ENCODE data around the gene TMEM63A.
"Not testable (repeated sequence)": the region's sequence is repeated elsewhere in the genome, so short reads cannot be mapped to it uniquely, and the experiment has no call there.

Gene TMEM63A

DNA sequence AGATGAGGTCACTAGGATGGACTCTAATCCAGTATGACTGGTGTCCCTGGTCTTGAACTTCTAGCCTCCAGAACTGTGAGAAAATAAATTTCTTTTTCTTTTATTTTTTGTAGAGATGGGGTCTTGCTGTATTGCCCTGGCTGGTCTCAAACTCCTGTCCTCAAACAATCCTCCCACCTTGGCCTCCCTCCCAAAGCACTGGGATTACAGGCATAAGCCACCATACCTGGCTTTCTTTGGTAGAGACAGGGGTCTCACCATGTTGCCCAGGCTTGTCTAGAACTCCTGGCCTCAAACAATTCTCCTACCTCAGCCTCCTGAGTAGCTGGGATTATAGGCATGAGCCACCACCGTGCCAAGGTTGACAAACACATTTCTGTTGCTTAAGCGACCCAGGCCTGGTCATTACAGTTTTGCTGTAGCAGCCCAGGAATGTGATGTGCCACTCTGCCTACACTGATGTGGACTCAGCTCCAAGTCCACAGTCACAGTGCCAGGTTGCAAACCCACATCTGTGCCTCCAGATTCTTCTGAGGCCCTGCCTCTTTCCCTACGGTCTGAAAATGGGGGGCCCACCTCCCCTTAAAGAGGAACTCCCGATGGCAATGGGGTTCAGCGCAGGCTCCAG, 25.9 kb upstream of the TMEM63A start:
- no peak for DNase-seq

DNA sequence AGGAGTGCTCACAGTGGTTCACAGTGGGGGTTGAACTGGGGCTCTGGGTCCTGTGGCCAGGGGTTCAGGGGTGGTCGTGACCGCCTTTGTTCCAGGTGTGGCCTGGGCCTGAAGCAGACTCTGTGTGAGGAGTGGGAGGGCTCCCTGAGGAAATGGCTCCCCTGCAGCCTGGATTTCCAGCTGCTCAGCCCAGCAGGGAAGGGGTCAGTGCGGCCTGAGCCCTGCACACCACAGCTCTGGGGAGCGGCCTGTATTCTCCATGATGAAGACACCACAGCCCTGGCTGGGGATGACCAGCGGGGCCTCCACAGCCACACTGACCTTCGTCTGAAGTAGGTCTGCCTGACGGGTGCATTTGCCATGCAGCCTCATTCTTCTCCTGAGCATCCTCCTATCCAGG, 25.2 kb upstream of the TMEM63A start:
- DNase-seq = no peak

DNA sequence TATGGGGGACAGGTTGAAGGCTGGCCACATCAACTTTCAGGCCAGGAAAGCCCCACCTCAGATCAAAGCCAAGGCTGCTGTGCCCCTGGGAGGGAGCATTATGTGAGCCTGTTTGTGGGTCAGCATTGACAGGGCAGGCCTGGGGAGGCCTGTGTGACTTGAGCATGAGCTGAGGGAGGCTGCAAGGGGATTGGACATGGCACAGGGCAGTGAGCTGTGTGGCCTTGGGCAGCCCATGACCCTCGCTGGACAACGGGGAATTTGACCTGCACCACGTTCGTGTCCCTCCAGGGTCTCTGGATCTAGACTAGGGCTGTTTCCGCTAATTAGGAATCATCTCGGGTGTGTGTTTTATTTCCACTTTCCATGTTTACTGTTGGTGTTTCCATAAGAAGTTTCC, 24.3 kb upstream of the TMEM63A start:
- no peak for DNase-seq

DNA sequence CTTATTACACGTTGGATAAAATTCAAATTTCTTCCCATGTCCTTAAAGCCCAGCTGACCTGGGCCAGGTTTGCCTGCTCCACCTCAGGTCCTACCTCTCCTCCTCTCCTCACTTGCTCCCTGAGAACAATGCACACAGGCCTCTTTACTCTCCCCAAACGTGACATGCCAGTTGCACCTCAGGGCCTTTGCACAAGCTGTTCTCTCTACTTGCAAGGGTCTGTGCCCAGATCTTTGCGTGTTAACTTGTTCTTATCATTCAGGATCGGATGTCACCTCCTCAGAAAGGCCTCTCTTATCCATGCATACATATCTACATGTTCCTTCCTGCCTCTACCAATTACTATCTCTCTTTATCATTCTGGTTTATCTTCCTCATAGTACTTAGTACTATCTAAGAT, 21.4 kb upstream of the TMEM63A start:
- DNase-seq = no peak

DNA sequence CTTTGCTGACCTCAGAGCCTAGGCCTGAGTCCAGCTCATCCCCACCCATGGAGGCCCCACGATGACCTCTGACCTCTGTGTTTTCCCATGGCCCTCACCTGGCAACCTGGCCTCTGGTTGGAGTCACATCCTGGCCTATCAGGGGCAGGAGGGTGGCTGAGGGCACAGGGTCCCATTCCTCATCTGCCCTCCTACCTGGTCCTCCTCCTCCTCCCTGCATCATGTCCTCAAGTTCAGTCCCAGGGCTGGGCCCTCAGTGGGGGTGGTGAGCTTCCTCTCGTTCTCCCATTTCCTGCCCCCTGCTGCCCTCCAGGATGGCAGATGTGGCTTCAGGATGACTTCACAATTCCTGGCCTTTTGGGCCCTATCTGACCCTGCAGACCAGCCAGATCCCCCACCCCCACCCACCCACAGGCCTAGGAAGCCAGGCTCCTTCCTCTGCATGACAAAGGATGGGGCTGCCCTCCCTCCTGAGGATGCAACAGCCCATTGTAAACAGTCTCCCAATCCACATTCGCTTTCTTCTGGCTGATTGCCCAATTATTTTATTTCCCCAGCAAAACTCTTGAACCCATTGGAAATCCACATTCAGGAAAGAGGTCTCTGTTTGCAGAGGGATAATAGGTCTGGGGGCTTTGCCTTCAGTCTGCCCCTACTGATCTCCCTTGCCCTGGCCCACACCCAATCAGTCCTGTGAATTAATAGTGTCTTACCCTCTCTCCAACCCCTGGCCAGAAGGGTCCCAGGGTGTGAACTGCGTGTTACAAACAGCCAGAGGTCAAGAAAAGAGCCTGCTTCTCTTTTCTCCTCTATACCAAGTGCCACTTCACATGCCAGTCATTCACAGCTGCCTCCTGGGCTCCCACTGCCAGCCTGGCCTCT, 17.1 kb upstream of the TMEM63A start:
- no peak for DNase-seq

DNA sequence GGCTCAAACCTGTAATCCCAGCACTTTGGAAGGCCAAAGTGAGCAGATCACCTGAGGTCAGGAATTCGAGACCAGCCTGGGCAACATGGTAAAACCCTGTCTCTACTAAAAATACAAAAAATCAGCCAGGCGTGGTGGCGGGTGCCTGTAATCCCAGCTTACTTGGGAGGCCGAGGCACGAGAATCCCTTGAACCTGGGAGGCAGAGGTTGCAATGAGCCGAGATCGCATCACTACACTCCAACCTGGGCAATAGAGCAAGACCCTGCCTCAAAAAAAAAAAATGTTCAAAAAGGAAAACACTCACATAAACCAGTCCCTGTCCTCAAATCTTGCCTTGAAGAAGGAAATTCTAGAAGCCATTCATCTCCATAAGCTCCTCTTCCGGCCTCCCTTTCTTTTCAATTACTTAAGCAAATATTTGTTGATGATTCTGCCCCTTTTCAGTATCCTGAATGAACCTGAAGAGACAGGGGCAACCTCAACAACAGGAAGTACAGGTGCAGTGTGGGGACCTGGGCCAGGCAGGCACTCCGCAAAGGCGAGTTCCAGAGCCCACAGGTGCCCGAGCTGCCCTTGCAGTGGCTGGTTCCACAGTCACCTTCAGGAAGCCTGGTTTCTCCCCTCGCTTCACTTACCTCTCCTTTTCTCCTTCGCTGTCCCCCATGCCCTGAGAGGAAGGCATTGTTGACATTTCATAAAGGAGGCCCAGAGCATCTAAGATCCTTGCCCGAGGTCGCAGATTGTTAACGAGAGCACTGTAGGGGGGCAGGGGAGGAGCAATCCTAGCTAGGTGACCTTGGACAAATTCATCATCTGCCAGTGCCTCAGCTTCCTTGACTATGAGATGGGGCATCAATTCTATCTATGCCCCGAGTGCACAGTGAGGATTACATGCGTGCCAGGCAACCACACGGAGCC, 15.7 kb upstream of the TMEM63A start:
- DNase-seq = peak; percentile 70

DNA sequence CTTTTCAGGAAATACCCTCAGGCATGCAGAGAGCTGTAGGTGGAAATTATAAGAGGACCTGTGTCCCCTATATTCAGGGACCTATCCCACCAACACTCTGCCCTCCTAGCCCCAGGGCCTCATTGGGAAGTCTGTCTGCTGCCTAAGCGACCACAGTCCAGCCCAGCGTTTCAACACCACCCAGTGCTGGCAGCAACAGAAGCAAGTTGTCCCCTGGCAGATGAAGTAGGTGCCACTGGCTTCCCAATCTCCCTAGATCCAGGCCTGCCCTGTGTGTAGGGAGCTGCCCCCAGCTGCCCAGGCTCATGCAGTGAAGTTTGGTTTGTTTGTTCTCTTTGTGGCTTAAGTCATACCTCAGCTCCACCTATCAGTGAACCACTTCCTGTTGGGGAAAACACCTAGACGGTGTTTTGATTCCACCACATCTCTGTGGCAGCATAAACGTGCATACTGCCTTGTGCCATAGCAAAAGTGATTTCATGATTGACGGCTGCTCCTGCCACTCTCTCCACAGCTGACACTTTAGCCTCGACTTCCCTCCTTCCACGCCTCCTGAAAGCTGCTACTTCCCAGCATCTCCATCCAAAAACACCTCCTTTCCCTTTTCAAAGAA, 14.9 kb upstream of the TMEM63A start:
- peak; percentile 73 for DNase-seq

DNA sequence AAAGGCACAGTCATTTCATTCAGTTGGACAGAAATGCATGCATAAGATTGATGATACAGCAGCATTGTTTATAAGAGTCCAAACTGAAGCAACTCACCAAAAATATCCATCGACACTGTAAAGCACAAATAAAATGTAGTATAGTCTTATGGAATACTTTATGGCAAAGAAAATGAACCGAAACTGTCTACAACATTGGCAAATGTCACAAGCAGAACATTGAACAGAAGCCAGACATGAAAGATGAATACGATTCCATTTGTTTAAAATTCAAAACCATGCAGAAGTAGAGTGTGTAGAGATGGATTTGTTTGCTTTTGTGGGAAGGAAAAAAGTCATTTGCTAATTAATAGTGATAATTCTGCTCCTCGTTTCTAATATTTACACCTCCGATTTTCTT, 14.3 kb upstream of the TMEM63A start:
- DNase-seq = no peak

DNA sequence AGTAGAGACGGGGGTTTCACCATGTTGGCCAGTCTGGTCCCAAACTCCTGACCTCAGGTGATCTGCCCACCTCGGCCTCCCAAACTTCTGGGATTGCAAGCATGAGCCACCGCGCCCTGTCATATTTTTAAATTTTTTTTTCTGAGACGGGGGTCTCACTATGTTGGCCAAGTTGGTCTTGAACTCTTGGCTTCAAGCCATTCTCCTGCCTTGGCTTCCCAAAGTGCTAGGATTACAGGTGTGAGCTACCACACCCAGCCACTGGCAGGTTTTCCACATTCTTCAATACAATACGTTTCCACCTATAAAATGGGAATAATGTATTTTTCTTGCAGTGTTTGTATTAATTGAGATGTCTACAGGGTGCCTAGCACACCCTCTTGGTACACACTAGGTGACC, 10.1 kb upstream of the TMEM63A start:
- no peak for DNase-seq

DNA sequence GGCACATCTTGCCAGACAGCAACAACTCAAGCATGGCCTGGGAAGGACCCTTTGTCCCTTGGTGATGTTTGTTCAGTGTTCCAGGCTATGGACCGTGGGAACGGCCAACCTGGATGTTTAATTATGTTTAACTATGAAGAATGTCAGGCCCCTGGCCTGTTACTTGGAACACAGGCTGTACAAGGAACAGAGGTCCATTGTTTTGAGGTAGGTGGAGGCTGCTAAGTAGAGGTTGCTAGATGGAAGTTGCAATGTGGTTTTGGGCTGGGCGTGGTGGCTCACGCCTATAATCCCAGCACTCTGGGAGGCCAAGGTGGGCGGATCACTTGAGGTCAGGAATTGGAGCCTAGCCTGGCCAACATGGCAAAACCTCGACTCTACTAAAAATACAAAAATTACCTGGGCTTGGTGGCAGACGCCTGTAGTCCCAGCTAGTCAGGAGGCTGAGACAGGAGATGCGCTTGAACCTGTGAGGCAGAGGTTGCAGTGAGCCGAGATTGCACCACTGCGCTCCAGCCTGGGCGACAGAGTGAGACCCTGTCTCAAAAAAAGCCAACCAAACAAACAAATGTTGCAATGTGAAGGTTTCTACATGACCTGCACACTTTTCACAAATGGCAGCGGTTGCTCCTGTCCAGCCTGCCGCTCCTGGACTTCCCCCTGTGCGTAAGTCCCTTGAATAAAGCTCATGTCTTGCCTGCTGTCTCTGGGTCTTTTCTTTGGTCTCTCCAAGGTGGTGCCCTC, 9.2 kb upstream of the TMEM63A start:
- no peak for DNase-seq

DNA sequence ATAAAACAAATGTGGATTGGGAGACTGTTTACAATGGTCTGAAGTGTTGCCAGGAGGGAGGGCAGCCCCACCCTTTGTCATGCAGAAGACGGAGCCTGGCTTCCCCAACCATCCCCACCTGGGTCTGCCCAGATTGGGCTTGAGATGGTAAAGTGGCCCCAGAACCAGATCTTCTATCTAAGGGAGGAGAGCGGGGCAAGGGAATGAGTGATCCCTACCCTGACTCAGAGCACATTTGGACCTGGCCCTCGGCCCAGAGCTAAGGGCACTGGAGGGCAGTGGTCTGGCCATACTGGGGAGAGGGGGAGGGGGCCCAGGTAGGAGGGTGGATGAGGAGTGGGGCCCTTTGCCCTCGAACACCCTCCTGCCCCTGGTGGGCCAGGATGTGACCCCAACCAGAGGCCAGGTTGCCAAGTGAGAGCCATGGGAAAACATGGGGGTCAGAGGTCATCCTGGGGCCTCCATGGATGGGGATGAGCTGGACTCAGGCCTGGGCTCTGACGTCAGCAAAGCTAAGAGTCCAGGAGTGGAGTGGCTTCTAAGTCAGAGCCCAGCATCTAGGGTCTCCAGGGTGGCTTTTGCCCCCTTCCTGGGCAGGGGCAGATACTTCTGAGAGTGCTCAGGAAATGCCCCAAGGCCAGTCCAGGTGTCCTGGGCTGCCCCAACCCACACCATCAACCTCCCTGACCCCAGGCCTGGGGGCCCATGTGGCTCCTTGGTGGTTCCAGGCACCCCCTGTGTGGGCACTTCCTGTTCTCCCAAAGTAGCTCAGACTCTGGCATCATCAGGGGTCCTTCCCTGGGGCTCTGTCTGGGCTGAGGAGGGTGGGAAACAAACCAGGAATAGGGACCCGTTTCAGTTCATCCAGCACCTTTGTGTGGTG, 8.4 kb upstream of the TMEM63A start:
- DNase-seq = no peak

DNA sequence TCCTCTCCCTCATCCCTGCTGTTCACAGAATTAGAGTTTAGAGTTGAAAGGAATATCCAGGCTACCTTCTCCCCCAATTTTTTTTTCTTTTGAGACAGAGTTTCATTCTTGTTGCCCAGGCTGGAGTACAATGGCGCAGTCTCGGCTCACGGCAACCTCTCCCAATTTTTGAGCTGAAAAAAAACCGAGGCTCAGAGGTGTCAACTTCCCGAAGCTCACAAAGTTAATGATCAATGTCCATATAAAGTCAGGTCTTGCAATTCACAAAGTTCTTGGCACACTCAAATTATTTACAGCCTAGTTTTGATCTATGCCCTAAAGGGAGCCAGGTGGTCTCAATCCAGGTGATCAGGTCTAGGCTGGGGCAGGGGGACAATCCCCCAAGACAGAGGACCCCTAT, 7.6 kb upstream of the TMEM63A start:
- no peak for DNase-seq

DNA sequence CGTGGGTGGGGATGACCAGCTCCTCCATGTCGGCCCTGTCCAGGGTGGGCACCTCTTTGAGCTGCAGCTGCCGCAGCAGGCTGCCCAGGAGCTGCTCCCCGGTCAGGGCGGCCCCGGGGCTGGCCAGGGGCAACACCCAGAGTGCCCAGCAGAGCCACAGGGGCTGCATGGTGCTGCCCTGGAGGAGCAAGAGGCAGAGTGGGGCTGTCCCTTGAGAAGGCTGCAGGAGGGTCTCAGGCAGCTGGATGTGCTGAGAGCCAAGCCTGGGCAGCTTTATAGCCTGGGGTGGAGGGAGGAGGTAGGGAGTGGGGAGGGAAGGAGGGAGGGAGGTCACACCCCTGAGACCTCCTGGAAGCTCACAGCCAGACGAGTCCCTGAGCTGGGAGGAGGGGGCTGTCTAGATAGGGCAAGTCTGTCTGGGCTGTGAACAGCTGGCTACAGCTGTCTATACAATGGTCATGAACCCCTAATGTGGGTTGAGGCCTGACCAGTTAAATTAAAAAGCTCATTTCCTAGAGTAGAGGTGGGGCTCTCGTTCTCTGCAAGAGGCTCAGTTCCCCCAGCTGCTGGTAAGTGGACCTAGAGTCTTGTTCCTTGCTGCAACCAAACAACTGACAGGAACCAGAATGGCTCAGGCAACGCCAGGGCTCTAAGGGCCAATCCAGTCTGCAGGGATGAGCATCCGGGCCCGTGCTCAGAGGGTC, 6.9 kb upstream of the TMEM63A start, which contains the start of gene LEFTY1:
TSS of gene LEFTY1 (minus strand) at position 249 of the 704 bp plus-strand sequence. CDS start at position 169, 80 bp downstream.
- no peak for DNase-seq

DNA sequence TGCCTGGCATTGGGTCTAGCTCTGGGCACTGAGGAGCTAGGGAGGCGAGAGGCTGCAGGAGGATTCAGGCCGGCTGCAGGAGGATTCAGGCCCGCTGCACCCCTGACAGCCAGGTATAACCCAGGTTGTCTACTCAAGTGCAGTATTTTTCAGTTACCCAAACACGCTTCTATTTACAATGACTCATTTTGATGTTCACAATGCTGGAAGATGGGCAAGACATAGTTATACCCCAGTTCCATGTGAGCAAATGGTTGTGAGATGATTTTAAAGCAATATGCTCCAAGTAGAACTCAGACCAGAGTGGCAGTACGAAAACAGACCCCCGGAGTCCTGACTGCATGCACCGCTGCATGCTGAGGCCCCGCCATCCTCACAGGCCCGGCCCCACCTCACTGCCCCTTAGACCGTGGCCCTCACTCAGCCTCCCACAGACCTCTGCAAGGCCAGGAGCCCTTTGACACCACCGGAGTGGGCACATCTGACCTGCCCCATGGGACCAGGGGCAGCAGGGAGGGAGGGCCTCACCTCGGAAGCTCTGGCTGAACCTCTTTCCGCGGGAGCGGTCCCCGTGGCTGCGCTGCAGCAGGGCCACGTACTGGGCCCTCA, 6.2 kb upstream of the TMEM63A start:
- no peak for DNase-seq

DNA sequence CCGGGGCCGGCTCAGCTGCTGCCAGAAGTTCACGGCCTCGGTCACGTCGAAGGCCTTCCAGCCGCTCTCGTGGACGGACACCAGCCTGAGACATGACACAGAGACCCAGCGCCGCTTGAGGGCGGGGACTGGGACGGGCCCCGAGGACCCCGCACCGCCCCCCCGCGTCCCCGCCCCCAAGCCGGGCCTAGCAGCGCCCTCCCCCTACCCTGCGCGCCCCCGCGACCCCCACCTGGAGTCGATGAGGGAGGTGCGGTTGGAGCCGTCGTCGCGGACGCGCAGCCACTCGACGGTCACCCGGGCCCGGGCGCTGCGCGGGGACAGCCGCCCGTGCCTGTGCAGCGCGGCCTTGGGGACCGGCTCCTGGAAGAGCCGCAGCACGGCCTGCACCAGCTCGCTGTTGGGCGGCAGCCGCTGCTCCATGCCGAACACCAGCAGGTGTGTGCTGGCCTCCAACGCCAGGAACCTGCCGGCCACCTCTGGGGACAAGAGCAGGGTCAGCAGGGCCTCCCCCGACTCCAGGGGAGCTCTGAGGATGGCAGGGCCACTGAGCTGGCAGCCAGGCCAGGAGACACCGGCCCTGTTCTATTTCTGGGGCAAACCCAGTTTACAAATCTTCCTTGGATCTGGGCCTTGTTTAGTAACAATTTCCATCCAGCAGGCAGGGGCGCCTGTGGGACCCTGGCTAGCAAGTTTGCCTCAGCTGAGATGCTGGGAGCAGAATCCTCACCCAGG, 5.5 kb upstream of the TMEM63A start:
- DNase-seq = not testable (repeated sequence)

DNA sequence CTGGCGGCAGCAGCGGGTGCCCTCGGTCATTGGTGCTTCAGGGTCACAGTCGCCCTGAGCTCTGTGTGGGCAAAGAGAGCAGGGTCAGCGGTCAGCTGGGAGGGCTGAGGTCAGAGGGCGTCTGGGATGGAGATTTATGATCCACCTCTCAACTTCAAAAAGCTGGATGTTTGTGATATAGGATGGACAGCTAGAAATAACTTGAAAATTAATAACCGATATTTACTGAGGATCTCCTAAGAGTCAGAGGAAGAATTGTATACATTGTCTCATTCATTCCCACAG, 4.8 kb upstream of the TMEM63A start:
- no peak for DNase-seq

DNA sequence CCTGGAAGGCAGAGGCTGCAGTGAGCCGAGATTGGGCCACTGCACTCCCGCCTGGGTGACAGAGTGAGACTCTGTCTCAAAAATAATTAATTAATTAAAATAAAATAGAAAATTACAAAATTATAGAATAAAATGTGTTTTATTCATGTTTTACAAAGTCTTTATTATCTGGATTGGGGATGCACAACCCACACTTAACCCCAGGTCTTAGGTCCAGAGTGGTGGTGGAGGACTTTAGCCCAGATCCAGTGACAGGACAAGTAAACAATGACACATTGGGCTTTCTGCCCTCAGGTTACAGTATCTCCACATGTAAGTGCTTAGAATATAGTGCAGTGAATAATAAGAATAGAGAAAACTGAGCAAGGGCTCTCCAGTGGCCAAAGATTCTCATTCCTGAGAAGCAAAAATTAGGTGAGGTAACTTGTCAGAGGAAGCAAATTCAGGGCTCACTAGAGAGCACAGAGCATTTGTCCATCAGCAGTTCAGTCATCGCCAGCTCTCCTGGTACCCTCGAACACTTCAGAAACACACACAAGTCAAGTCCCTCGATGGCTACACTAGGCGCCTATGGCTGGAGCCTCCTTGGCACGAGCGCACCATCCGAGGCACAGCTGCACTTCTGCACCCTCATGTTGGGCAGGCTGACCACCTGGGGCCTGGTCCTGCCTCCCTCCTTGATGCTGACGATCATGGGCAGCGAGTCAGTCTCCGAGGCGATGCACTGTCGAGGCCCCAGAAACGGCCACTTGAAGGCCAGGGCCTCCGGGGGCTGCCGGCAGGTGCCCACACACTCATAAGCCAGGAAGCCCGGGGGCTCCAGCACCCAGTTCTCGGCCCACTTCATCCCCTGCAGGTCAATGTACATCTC, 4.2 kb upstream of the TMEM63A start:
- no peak for DNase-seq

DNA sequence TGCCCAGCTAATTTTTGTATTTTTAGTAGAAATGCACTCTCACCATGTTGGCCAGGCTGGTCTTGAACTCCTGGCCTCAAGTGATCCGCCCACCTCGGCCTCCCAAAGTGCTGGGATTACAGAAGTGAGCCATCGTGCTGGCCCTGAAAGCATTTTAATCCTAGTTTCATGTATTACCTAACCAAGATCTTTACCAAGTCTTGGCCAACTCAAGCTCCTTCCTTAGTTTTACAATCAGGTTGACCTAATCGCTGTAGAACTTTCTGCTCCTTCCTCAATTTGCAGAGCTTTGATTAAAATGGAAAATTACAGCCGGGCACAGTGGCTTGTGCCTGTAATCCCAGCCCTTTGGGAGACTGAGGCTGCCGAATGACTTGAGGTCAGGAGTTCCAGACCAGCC, 3.2 kb upstream of the TMEM63A start:
- DNase-seq = no peak

Measured in CD4-positive, alpha-beta T cell treated with Interleukin-17A for 4 hours (primary cell).